ENCODE data around the gene TJP2.

TJP2 gene

DNA sequence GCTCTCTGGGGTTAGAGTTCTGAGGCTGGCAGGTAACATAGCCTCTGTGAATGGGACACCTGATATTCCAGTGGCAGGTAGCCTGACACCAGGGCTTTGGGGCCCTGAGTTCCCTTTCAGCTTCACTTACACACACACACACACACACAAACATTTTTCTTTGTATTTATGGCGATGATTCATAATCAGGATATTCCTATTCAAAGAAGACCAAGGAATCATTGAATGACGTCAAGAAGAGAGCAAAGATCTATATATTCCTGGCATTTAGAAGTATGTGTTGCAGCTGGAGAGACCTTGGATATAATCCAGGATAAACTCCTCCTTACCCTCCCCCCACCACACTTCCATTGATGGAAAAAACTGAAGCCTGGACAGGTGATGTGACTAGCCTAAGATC lies 143.0 kb downstream of the TJP2 start:
- Histone ChIP-seq H3K4me1 (ENCODE audit: control insufficient read depth, insufficient read depth, low read depth, low read length) (no peaks in the 10 kb centered on the region), H3K27me3 (ENCODE audit: control insufficient read depth in 1 of 2, insufficient read depth in 1 of 2, low read length in 2 of 2) (peaks cover 21 to 35% of the 10 kb centered on the region in 2 experiments), H3K18ac (ENCODE audit: low read depth in 1 of 2, low read length in 2 of 2) (no peak overlapping the region), H2BK120ac (ENCODE audit: low read depth, low read length) (no peak overlapping the region), H3K4me2 (ENCODE audit: low read length, poor library complexity, severe bottlenecking) (no peak overlapping the region), H2BK12ac (ENCODE audit: low read length in 2 of 2) (no peak overlapping the region), H3K14ac (ENCODE audit: low read length in 2 of 2) (no peak overlapping the region), H3K36me3 (ENCODE audit: control insufficient read depth in 1 of 2, insufficient read depth in 2 of 2, low read depth in 1 of 2, low read length in 2 of 2) (no peaks in the 10 kb centered on the region), H3K23ac (ENCODE audit: low read length in 2 of 2) (no peak overlapping the region), H3K79me1 (replicated peaks; ENCODE audit: low read length, poor library complexity, severe bottlenecking) (no peaks in the 10 kb centered on the region), H4K91ac (ENCODE audit: low read length) (no peak overlapping the region), H3K4ac (ENCODE audit: low read depth in 1 of 2, low read length in 2 of 2) (no peak overlapping the region), H3K27ac (ENCODE audit: low read length, poor library complexity, severe bottlenecking) (no peak overlapping the region), H3K9me3 (ENCODE audit: control insufficient read depth, low read length) (peaks cover 4% of the 10 kb centered on the region), H4K8ac (ENCODE audit: low read length) (no peak overlapping the region), H3K9ac (ENCODE audit: low read length) (no peak overlapping the region), H2BK5ac (ENCODE audit: low read depth, low read length, poor library complexity, severe bottlenecking) (no peak overlapping the region), H2AK5ac (ENCODE audit: low read length, severe bottlenecking) (no peak overlapping the region), H2AFZ (ENCODE audit: low read depth, low read length) (no peak overlapping the region), H2BK15ac (ENCODE audit: low read depth, poor library complexity, severe bottlenecking) (no peak overlapping the region), H3K4me3 (ENCODE audit: insufficient read depth in 1 of 2, low read depth in 1 of 2, low read length in 2 of 2) (no peak overlapping the region)
- WGBS, result no CpG with 5 or more reads among the region's 2 CpGs
- DNase-seq, result no peak

DNA sequence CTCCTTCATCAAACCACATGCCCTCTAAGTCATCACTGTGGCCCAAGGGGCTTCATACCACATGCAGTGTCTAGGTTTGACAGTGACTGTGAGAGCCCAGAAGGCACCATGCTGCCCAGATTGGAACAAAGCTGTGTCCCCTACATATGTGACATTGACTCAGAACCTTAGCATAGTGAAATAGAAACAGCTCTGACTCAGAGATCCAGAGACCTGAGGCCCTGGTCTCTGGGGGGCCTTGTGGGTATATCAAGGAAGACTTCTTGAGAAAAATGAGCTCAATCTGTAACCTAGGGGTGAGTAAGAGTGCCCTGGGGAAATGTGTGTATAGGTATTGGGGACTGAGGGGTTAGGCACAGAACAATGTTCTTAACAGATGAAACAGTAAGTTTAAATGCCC lies 143.8 kb downstream of the TJP2 start:
- Histone ChIP-seq H3K14ac (ENCODE audit: low read length in 2 of 2) (peak overlapping the region in 1 of 2 experiments; percentile 55), H3K79me1 (replicated peaks; ENCODE audit: low read length, poor library complexity, severe bottlenecking) (no peaks in the 10 kb centered on the region), H3K27me3 (ENCODE audit: control insufficient read depth in 1 of 2, insufficient read depth in 1 of 2, low read length in 2 of 2) (peaks cover 21 to 39% of the 10 kb centered on the region in 2 experiments), H2BK5ac (ENCODE audit: low read depth, low read length, poor library complexity, severe bottlenecking) (no peak overlapping the region), H4K91ac (ENCODE audit: low read length) (no peak overlapping the region), H3K23ac (ENCODE audit: low read length in 2 of 2) (no peak overlapping the region), H2AK5ac (ENCODE audit: low read length, severe bottlenecking) (no peak overlapping the region), H3K18ac (ENCODE audit: low read depth in 1 of 2, low read length in 2 of 2) (no peak overlapping the region), H3K9ac (ENCODE audit: low read length) (no peak overlapping the region), H2AFZ (ENCODE audit: low read depth, low read length) (no peak overlapping the region), H3K9me3 (ENCODE audit: control insufficient read depth, low read length) (no peaks in the 10 kb centered on the region), H3K4me1 (ENCODE audit: control insufficient read depth, insufficient read depth, low read depth, low read length) (no peaks in the 10 kb centered on the region), H4K8ac (ENCODE audit: low read length) (no peak overlapping the region), H3K4me2 (ENCODE audit: low read length, poor library complexity, severe bottlenecking) (no peak overlapping the region), H2BK12ac (ENCODE audit: low read length in 2 of 2) (no peak overlapping the region), H3K4ac (ENCODE audit: low read depth in 1 of 2, low read length in 2 of 2) (no peak overlapping the region), H2BK15ac (ENCODE audit: low read depth, poor library complexity, severe bottlenecking) (no peak overlapping the region), H2BK120ac (ENCODE audit: low read depth, low read length) (no peak overlapping the region), H3K27ac (ENCODE audit: low read length, poor library complexity, severe bottlenecking) (no peak overlapping the region), H3K4me3 (ENCODE audit: insufficient read depth in 1 of 2, low read depth in 1 of 2, low read length in 2 of 2) (no peak overlapping the region), H3K36me3 (ENCODE audit: control insufficient read depth in 1 of 2, insufficient read depth in 2 of 2, low read depth in 1 of 2, low read length in 2 of 2) (no peaks in the 10 kb centered on the region)
- DNase-seq, result no peak

DNA sequence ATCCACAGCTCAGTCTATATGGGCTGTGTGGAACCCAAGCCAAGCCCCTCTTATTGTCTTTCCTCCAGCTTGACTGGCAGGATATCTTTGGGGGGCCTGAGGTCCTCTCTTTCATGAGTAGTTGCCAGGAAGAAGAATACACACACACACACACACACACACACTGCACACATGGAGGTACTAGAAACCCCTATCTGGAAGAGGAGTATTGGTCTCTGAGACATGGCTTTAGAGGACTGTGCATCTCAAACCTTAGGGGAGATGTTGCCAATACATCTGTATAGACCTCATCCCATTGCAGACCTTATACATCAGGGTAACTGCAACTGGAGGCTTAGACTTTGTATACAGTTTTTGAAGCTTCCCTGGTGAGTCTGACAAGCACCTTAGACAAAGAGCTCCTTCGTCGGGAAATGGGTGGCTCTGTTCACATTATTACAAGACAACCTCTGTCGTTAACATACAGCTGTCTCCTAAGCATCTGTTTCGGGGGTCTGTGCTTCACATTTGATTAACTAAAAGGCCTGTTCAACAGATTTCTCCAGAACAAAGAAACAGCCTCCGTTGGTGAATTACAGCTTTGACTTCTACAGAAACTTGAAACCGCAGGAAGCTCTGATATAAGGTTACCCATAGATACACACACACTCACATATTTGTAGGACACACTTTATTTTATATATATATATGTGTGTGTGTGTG lies 145.4 kb downstream of the TJP2 start:
- Histone ChIP-seq H2AFZ (ENCODE audit: low read depth, low read length) (no peak overlapping the region), H2BK15ac (ENCODE audit: low read depth, poor library complexity, severe bottlenecking) (no peak overlapping the region), H3K79me1 (replicated peaks; ENCODE audit: low read length, poor library complexity, severe bottlenecking) (no peaks in the 10 kb centered on the region), H3K4ac (ENCODE audit: low read depth in 1 of 2, low read length in 2 of 2) (no peak overlapping the region), H2BK12ac (ENCODE audit: low read length in 2 of 2) (no peak overlapping the region), H3K9me3 (ENCODE audit: control insufficient read depth, low read length) (no peaks in the 10 kb centered on the region), H3K4me2 (ENCODE audit: low read length, poor library complexity, severe bottlenecking) (no peak overlapping the region), H3K23ac (ENCODE audit: low read length in 2 of 2) (no peak overlapping the region), H4K8ac (ENCODE audit: low read length) (no peak overlapping the region), H3K18ac (ENCODE audit: low read depth in 1 of 2, low read length in 2 of 2) (no peak overlapping the region), H3K4me3 (ENCODE audit: insufficient read depth in 1 of 2, low read depth in 1 of 2, low read length in 2 of 2) (no peak overlapping the region), H3K14ac (ENCODE audit: low read length in 2 of 2) (no peak overlapping the region), H2BK5ac (ENCODE audit: low read depth, low read length, poor library complexity, severe bottlenecking) (no peak overlapping the region), H2AK5ac (ENCODE audit: low read length, severe bottlenecking) (no peak overlapping the region), H3K9ac (ENCODE audit: low read length) (no peak overlapping the region), H2BK120ac (ENCODE audit: low read depth, low read length) (no peak overlapping the region), H3K36me3 (ENCODE audit: control insufficient read depth in 1 of 2, insufficient read depth in 2 of 2, low read depth in 1 of 2, low read length in 2 of 2) (no peaks in the 10 kb centered on the region), H3K27ac (ENCODE audit: low read length, poor library complexity, severe bottlenecking) (no peak overlapping the region), H4K91ac (ENCODE audit: low read length) (no peak overlapping the region), H3K27me3 (ENCODE audit: control insufficient read depth in 1 of 2, insufficient read depth in 1 of 2, low read length in 2 of 2) (peaks cover 24 to 53% of the 10 kb centered on the region in 2 experiments), H3K4me1 (ENCODE audit: control insufficient read depth, insufficient read depth, low read depth, low read length) (peaks cover 2% of the 10 kb centered on the region)
- no peak for DNase-seq
- 76% methylated on average over 5 of the region's 6 CpGs for WGBS

DNA sequence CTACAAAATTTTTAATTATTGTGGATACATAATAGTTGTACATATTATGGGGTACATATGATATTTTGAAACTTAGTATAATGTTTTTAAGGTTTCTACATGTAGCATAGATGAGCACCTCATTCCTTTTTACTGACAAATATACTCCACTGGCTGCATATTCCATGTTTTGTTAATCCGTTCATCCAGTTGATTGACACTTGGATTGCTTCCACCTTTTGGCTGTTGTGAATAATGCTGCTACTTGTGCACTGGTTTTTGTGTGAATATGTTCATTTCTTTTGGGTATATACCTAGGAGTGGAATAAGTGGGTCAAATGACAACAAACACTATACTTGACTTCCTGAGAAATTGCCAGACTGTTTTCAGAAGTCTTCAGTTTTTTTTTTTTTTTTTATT lies 148.2 kb downstream of the TJP2 start:
- Histone ChIP-seq H3K27me3 (ENCODE audit: control insufficient read depth in 1 of 2, insufficient read depth in 1 of 2, low read length in 2 of 2) (peaks cover 45 to 77% of the 10 kb centered on the region in 2 experiments), H3K27ac (ENCODE audit: low read length, poor library complexity, severe bottlenecking) (no peak overlapping the region), H4K91ac (ENCODE audit: low read length) (no peak overlapping the region), H2AK5ac (ENCODE audit: low read length, severe bottlenecking) (no peak overlapping the region), H2BK15ac (ENCODE audit: low read depth, poor library complexity, severe bottlenecking) (no peak overlapping the region), H3K36me3 (ENCODE audit: control insufficient read depth in 1 of 2, insufficient read depth in 2 of 2, low read depth in 1 of 2, low read length in 2 of 2) (no peaks in the 10 kb centered on the region), H2BK120ac (ENCODE audit: low read depth, low read length) (no peak overlapping the region), H4K8ac (ENCODE audit: low read length) (no peak overlapping the region), H3K18ac (ENCODE audit: low read depth in 1 of 2, low read length in 2 of 2) (no peak overlapping the region), H3K14ac (ENCODE audit: low read length in 2 of 2) (no peak overlapping the region), H3K9me3 (ENCODE audit: control insufficient read depth, low read length) (no peaks in the 10 kb centered on the region), H3K23ac (ENCODE audit: low read length in 2 of 2) (no peak overlapping the region), H3K4me2 (ENCODE audit: low read length, poor library complexity, severe bottlenecking) (no peak overlapping the region), H3K4ac (ENCODE audit: low read depth in 1 of 2, low read length in 2 of 2) (no peak overlapping the region), H3K4me3 (ENCODE audit: insufficient read depth in 1 of 2, low read depth in 1 of 2, low read length in 2 of 2) (no peak overlapping the region), H2BK12ac (ENCODE audit: low read length in 2 of 2) (no peak overlapping the region), H3K4me1 (ENCODE audit: control insufficient read depth, insufficient read depth, low read depth, low read length) (peaks cover 12% of the 10 kb centered on the region), H2AFZ (ENCODE audit: low read depth, low read length) (no peak overlapping the region), H2BK5ac (ENCODE audit: low read depth, low read length, poor library complexity, severe bottlenecking) (no peak overlapping the region), H3K9ac (ENCODE audit: low read length) (no peak overlapping the region), H3K79me1 (replicated peaks; ENCODE audit: low read length, poor library complexity, severe bottlenecking) (no peaks in the 10 kb centered on the region)
- 88% methylated on average over 1 of the region's 1 CpG for WGBS
- no peak for DNase-seq
